AG09309 (cell line): Measurements from ENCODE around the gene NDST1.

Source experiments
- DNase-seq: peaks from one replicate; pipeline ENCODE4 v3.0.0-alpha.2; 2010; ENCODE audit warnings: low read depth
- H3K4me3 ChIP-seq: 2 replicates; pipeline ENCODE4 v1.5.1; 2011; ENCODE audit warnings: mild to moderate bottlenecking, low read depth, low read length, moderate library complexity; ENCODE audit not compliant: control insufficient read depth
- CTCF ChIP-seq: IDR thresholded peaks from 2 replicates; pipeline ENCODE4 v1.5.1; 2011; ENCODE audit warnings: mild to moderate bottlenecking, low read depth, low read length, inconsistent platforms; ENCODE audit not compliant: insufficient read depth, control insufficient read depth; ENCODE audit errors: missing control alignments

The NDST1 gene

DNA sequence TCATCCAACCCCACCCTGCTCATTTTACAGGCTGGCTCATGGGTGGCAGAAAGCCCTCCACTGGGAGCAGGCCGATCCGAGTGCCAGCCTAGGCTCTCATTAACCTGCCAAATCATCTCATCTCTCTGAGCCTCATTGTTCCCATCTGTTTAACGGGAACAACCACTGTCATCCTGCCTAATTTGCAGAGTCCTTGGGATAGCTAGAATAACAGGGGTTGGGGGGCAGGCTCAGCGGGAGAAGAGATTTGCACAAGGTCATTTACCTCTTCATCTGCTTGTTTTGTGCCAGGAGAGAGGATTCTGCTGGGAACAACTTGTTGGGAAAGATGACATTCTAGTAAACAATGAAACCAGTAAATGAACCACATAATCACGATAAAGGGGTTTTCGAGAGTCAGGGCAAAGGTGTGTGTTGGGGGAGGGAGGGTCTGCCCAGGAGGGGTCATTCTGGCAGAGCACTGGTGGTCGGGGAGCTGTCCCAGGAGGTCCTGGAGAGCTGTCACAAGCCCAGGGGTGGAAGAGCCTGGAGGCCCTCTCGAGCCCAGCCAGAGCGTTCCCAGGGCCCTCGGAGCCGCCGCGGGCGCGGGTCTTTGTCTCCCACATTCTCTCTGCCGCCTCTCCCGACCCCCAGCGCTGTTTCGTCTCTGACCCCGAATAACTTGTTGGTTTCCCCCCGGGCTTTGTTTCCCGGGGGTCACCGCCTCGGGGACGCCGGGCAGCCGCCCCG is 22.8 kb upstream of the NDST1 start:
- no peak for DNase-seq
- peak overlapping the region; percentile 81 for H3K4me3 ChIP-seq
- no peak for TF ChIP-seq CTCF

DNA sequence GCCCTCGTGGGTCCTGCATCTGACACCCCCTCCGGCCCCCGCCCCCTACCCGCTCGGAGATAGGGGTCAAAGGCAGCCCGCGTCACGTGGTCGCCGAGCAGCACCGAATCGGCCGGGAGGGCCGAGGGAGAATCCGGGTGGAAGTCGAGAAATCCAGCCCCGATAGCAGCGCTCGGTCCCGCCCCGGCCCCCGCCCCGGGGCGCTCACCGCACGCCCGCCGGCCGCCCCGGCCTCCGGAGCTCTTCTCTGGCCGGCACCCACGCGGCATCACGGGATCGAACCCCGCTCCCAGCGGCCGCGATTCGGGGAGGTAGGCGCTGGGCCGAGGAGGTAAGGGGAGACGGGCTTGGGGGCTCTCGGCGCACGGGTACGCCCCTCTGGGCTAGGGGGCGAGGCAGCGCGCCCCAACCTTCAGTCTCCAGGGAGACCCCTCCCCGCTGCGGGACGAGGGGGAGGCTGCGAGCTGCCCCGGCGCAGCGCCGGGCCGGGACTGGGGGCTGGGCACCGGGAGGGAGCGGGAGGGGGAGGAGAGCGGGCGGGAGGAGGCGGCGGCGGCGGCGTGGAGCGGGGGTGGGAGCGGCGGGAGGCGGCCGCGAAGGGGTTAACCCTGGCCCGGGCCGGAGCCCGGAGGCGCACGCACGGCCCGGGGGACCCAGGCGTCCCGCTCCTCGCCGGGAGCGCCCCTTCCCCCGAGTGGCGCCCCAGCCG is 22.1 kb upstream of the NDST1 start:
- peak overlapping the region; percentile 81 for H3K4me3 ChIP-seq
- no peak for TF ChIP-seq CTCF
- DNase-seq = no peak

- TF ChIP-seq CTCF = no peak
- DNase-seq = no peak
- H3K4me3 ChIP-seq = peak overlapping the region; percentile 81
Measured at GRCh38 chr5:150486402-150487198, 21.3 kb upstream of the NDST1 start.

GRCh38 chr5:150487199-150488061 is 20.5 kb upstream of the NDST1 start:
- DNase-seq = no peak
- peak; percentile 31 for TF ChIP-seq CTCF
- peak overlapping the region; percentile 81 for H3K4me3 ChIP-seq

DNA sequence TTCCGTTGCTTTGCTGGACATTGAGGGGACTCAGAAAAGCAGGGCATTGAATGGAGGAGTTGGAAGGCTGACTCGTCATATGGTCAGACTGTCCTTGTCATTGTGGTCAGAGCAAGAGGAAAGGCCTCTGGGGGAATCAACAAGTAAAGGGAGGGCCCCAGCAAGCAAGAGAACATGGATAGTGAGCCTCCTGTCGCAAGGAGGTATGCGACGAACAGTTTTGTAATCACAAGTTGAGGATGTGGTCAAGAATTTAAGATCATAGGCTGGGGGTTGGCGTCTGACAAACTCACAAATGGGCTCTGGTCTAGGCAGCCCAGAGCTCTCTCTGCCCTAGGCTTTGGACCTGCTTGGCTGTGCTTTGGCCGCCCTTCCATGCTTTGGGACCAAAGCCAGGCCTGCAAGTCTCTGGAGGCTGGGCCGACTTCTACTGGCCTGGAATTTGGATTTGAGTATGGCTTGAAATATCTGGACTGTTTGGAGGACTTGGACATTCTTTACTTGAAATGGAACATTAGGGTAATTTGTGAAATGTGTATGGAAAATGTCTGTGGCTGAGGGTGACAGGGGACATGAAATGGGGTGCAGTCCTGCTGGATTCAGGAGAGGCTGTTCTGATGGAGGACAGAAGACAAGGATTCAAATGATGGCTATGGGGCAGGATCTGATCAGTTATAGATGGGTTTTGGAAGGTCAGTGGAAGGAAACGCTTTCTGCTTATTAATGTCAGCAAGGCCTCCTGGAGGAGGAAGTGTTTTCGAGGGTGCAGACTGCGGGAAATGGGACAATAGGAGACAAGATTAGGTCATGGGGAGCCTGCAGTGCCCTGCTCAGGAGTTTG is 19.2 kb upstream of the NDST1 start:
- no peak for TF ChIP-seq CTCF
- H3K4me3 ChIP-seq = peak overlapping the region; percentile 81
- DNase-seq = peak; percentile 62
